ENCODE results near the gene COBL. TPM values are rescaled to one million over a fixed set of nuclear protein-coding genes. Genes with fewer than 3 reads are reported as not detected.

Gene COBL
- total RNA-seq, 2 donors from 2014 or later = 1.4 to 1.6 TPM

DNA sequence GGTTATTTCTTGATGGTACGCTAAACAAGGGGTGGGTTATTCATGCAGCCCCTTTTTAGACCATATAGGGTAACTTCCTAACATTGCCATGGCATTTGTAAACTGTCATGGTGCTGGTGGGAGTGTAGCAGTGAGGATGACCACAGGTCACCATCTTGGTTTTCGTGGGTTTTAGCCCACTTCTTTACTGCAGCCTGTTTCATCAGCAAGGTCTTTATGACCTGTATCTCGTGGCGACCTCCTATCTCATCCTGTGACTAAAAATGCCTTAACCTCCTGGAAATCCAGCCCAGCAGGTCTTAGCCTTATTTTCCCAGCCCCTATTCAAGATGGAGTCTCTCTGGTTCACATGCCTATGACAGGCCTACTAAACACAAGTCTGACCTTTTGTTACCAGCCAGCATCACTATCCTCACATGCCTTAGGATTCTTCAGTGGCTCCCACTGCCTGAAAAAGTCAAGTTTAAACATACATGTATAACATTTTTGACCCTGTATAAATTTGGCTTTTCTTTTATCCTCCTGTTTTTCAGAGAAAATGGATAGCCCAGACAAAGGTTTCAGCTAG, 13.2 kb upstream of the COBL start:
- ATAC-seq (ENCODE audit: insufficient number of reproducible peaks, low FRiP score, low read depth) (no peak), DNase-seq (ENCODE audit: low spot score) (no peak)
- no peaks in the 10 kb centered on the region for H3K4me1 ChIP-seq (ENCODE audit: control insufficient read depth in 1 of 2, low read depth in 2 of 2)
- H3K27ac ChIP-seq = no peak overlapping the region
- H3K4me3 ChIP-seq = no peak overlapping the region
- no peaks in the 10 kb centered on the region for H3K36me3 ChIP-seq
- no peaks in the 10 kb centered on the region for H3K27me3 ChIP-seq (replicated peaks; ENCODE audit: insufficient read depth)
- H3K9me3 ChIP-seq = no peaks in the 10 kb centered on the region
- TF ChIP-seq, protein P1, sequence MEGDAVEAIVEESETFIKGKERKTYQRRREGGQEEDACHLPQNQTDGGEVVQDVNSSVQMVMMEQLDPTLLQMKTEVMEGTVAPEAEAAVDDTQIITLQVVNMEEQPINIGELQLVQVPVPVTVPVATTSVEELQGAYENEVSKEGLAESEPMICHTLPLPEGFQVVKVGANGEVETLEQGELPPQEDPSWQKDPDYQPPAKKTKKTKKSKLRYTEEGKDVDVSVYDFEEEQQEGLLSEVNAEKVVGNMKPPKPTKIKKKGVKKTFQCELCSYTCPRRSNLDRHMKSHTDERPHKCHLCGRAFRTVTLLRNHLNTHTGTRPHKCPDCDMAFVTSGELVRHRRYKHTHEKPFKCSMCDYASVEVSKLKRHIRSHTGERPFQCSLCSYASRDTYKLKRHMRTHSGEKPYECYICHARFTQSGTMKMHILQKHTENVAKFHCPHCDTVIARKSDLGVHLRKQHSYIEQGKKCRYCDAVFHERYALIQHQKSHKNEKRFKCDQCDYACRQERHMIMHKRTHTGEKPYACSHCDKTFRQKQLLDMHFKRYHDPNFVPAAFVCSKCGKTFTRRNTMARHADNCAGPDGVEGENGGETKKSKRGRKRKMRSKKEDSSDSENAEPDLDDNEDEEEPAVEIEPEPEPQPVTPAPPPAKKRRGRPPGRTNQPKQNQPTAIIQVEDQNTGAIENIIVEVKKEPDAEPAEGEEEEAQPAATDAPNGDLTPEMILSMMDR (IDR thresholded peaks at IDR 0.05) = no peak

DNA sequence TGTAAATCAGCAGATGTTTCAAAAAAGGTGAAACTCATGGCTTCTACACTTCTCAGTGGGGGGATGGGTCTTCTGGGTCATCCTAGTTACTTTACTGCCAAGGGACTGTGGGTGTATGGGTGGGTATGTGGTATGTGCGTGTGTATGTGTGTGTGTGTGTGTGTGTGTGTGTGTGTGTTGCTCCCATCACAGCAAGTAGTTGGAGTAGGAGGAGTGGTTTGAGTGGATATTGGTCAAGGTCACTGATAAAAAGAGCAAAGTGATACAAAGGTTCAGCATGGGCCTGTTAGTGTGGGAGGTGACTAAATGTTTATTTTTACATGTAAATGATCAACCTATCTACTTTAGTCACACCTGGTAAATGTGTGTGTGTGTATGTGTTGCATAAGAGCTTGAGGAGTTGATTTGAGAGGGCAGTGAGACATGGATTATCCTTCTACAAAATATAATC, 11.8 kb upstream of the COBL start:
- Histone ChIP-seq H3K27ac (no peak overlapping the region), H3K27me3 (replicated peaks; ENCODE audit: insufficient read depth) (no peaks in the 10 kb centered on the region), H3K36me3 (no peaks in the 10 kb centered on the region), H3K9me3 (no peaks in the 10 kb centered on the region), H3K4me3 (no peak overlapping the region), H3K4me1 (ENCODE audit: control insufficient read depth in 1 of 2, low read depth in 2 of 2) (no peaks in the 10 kb centered on the region)
- ATAC-seq (ENCODE audit: insufficient number of reproducible peaks, low FRiP score, low read depth) (no peak), DNase-seq (ENCODE audit: low spot score) (no peak)
- TF ChIP-seq, protein P1 (IDR thresholded peaks at IDR 0.05) = no peak

DNA sequence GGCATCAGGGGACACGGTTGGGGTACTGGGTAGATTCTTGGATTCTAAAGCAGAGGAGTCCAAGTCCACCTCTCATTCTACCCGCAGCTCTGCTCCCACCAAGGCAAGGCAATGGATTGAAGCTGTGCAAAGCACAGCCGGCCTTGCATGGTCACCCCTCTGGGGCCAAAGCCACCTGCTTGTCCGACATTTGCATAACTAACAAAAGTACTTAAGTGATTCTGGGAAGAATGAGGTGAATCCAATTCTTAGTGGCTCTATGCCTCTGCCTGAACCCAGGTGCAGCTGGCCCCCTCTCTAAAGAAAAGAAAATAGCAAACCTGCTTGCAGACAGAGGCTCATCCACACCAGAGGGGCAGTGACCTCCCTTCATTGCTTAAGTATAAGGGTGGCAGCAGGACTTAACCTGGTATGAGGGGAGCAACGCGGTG, 10.7 kb upstream of the COBL start:
- Histone ChIP-seq H3K27me3 (replicated peaks; ENCODE audit: insufficient read depth) (no peaks in the 10 kb centered on the region), H3K4me3 (no peak overlapping the region), H3K36me3 (no peaks in the 10 kb centered on the region), H3K4me1 (ENCODE audit: control insufficient read depth in 1 of 2, low read depth in 2 of 2) (no peaks in the 10 kb centered on the region), H3K27ac (no peak overlapping the region), H3K9me3 (no peaks in the 10 kb centered on the region)
- TF ChIP-seq, protein P1 (IDR thresholded peaks at IDR 0.05) = no peak
- DNase-seq (ENCODE audit: low spot score) = no peak
- ATAC-seq (ENCODE audit: insufficient number of reproducible peaks, low FRiP score, low read depth) = no peak

DNA sequence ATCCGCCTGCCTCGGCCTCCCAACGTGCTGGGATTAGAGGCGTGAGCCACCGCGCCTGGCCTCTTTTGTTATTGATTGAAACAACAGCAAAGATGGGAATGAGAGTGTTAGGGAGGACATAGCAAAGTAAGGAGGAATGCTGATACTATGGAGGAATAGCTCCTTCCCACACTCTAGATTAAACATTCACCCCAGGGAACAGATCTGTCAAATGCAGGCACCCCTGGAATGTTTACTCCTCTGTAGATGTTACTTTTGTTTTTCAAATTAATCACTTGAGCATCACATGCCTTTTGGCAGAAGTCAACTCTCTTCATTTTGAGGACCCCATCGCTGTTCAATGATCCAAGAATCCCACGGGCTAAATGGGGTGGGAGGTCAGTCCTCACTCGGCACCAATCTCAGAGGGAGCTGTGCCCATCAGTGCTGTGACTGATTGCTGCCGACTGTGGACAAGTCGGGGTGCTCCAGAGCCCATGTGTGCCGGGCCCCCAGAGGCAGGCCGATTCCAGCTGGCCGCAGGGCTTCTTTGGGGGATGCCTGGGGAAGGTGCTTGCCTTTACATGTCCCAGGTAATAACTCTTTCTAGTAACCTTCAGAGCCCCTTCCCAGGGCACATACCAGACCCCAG, 10.2 kb upstream of the COBL start:
- no peak overlapping the region for H3K4me3 ChIP-seq
- TF ChIP-seq, protein P1 (IDR thresholded peaks at IDR 0.05) = no peak
- ATAC-seq (ENCODE audit: insufficient number of reproducible peaks, low FRiP score, low read depth) = no peak
- no peaks in the 10 kb centered on the region for H3K36me3 ChIP-seq
- no peaks in the 10 kb centered on the region for H3K4me1 ChIP-seq (ENCODE audit: control insufficient read depth in 1 of 2, low read depth in 2 of 2)
- no peaks in the 10 kb centered on the region for H3K9me3 ChIP-seq
- DNase-seq (ENCODE audit: low spot score) = no peak
- H3K27ac ChIP-seq = no peak overlapping the region
- H3K27me3 ChIP-seq (replicated peaks; ENCODE audit: insufficient read depth) = no peaks in the 10 kb centered on the region

DNA sequence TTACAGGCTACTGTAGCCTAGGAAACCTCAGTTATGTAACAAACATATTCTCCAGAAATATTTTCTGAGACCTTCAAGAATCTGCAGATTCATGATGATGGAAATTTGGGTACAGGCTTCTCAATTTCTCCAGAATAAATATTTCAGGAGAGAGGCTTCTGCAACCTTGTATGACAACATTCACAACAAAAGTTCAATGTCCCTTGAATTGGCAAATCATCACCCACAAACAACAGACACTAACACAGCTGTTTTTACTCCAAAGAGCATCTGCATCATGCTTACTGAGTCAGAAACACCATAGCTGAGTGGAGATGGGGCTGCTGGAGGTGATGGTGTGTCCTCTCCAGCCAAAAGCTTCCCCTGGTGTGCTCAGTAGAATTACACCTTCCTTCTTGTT, 9.3 kb upstream of the COBL start:
- Histone ChIP-seq H3K36me3 (no peaks in the 10 kb centered on the region), H3K4me1 (ENCODE audit: control insufficient read depth in 1 of 2, low read depth in 2 of 2) (no peaks in the 10 kb centered on the region), H3K9me3 (no peaks in the 10 kb centered on the region), H3K27me3 (replicated peaks; ENCODE audit: insufficient read depth) (no peaks in the 10 kb centered on the region), H3K4me3 (no peak overlapping the region), H3K27ac (no peak overlapping the region)
- no peak for ATAC-seq (ENCODE audit: insufficient number of reproducible peaks, low FRiP score, low read depth)
- TF ChIP-seq, protein P1 (IDR thresholded peaks at IDR 0.05) = no peak
- no peak for DNase-seq (ENCODE audit: low spot score)

Measured in thoracic aorta (tissue), 2 donors.